CD4-positive, alpha-beta T cell treated with Interferon alpha-2 for 1 hour (primary cell): ENCODE measurements around the gene SDSL.
A peak's percentile ranks its signal among the peaks of the same experiment; 100 is the strongest.

Experiments used
- DNase-seq, 2 donors: peaks; one replicate each; pipeline ENCODE4 v3.0.0-alpha.2; 2020 to 2022

SDSL gene

GRCh38 chr12:113456199-113456598 is 34.0 kb downstream of the SDSL start:
- DNase-seq = no peak

DNA sequence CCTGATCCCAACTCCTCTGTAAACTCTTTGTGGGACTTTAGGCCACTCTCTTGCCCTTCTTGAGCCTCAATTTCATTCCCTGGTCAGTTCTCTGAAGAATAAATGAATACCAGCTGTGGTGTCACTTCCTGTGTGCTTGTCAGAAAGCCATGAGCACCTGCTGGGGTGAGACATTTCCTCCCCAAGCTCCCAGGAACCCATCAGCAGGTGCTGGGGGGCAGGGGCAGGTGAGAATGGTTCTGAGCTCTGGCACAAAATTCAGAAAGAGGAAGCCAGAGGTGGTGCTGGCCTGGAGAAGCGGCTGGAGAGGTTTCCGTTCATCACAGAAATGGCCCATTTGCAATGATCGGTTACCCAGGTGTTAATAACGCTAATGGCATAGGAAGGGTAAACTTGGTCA is 34.6 kb downstream of the SDSL start:
- DNase-seq = no peak

DNA sequence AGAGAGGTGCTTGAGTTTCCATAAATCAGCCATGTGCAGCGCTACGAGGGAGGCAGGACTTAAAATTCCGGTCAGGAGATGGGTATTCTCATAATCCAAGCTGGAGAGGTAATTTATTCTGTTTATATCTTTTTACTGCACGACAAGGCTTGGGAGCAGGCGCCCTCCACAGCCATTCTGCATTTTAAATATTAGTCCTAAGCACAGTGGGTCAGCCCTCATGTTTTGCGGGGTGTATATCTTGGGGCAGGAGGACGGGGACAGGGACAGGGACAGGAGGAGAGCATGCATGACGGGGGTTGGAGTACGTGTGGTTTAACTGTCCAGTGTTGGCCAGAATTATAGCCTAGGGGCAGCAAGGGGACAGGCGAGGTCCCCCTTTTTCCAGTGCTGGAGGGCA is 35.0 kb downstream of the SDSL start:
- no peak for DNase-seq

GRCh38 chr12:113457710-113458109 is 35.5 kb downstream of the SDSL start:
- no peak for DNase-seq

DNA sequence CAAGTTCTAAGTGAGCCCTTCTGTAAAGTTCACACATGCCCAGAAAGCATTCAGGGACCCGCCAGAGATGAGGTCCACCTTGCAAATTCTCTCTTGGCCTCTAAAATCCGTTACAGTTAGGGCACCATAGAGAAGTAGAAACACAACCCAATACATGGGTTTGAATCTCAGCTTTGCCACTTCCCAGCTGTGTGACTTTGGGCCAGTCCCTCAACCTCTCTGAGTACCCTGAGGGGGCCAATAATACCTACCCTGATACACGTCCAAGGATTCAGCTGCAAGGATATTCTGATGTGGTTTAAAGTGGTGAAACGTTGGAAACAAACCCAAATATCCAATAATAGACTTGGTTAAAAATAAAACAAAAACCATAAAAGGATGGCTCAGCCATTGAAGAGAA is 37.8 kb downstream of the SDSL start:
- DNase-seq = no peak

GRCh38 chr12:113461666-113462065 is 39.5 kb downstream of the SDSL start:
- no peak for DNase-seq

- DNase-seq = peak; percentile 58 to 64
Observed at GRCh38 chr12:113462117-113462774, 40.1 kb downstream of the SDSL start.

DNA sequence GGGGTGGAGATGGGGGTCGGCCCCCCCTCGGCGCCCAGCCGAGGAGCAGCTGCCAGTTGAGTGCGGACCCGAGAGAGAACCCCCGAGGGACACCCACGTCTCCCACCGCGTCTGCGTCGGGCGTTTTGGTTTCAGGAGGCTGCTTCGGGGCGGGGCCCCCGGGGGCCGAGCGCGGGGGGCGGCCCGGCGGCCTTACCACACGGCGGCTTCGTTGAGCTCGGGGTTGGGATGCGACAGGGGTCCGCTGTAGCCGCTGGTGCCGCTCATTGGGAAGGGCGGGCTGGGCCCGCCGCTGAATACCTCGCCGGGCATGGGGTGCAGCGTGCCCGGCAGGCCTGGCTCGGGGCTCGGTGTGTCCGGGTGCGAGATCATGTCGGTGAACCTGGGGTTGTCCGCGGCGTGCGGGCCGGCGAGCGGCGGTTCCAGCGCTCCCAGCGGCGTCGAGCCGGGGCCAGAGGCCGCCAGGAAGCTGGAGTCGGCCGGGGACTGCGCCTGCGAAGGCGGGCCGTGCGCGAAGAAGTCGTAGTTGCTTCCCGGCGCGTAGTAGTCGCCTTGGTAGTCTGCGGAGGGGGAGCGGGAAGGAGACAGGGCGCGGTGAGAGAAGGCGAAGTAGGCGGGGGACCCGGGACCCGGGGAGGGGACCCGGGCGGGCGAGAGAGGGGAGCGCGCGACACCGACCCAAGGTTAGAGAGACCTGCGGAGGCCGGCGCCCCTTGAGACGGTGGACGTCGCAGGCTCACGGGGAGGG is 41.0 kb downstream of the SDSL start:
- DNase-seq = no peak

DNA sequence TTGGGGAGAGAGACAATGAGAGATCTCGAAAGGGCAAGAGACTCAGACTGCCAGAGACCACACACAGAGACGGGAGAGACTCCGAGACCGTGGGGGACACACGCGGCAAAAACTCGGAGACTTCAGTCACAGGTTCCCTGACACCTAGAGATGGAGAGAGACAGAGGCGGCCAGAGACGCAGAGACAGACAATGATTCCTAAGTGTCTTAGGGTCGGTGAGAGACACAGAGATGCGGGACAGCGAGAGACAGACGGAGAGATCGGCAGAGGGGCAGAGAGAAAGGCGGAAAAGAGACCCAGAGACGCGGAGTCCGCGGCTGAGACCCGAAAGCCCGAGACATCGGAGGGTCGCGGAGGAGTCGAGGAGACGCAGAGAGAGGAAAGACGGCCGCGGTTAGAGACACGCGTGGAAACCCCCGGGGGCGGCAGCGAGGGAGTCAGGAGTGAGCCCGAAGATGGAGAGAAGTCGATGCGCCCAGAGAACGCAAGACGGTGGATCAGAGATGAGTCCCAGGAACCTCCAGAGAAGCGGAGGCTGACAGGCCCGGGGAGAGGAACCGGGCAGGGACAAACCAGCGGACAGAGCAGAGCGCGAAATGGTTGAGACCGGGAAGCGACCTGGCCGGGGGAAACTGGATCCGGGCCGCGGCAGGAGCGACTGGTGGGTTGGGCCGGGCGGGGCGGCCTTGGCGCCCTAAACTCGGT is 41.7 kb downstream of the SDSL start:
- DNase-seq = no peak

- DNase-seq = no peak
Observed at GRCh38 chr12:113464452-113464775, 42.2 kb downstream of the SDSL start.

DNA sequence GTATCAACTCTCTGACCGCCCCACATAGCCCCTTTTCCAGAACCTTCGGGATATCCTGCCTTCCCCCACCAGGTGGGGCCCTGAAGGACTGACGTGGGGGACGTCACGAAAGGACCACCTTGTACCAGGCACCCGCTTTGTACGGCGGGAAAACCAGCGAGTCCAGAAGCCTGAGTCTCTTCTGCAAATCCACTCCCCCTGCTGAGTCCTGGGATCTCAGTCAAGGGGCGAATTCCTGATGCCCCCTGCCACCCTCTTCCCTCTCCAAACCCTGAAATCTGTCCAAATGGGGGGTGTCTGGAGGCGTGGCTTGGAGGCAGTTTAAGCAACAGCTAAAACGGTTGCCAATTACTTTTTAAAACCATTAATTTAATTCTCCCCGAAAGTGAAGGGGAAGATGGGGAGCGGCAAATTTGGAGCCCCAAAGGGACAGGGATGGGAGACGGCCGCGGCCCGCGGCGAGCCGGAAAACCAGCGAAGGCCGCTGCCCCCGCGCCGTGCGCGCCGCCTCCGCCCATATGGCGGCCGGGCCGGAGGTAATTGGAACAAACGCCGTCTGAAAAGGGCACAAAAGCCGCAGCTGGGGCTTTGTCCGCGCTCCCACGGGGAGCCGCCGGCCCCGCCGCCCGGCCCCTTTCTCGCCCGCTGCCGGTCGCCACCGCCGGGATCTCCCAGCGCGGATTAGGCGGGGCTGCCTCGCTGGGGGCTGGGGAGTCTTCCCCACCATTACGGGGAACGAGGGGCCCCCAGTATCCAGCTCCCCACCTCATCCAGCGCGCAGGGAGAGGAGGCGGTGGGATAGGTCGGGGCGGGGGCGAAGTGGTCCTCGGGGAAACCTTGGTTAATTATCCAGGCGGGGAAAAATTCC is 42.9 kb downstream of the SDSL start:
- DNase-seq = no peak

GRCh38 chr12:113465808-113466453 is 43.8 kb downstream of the SDSL start:
- no peak for DNase-seq

DNA sequence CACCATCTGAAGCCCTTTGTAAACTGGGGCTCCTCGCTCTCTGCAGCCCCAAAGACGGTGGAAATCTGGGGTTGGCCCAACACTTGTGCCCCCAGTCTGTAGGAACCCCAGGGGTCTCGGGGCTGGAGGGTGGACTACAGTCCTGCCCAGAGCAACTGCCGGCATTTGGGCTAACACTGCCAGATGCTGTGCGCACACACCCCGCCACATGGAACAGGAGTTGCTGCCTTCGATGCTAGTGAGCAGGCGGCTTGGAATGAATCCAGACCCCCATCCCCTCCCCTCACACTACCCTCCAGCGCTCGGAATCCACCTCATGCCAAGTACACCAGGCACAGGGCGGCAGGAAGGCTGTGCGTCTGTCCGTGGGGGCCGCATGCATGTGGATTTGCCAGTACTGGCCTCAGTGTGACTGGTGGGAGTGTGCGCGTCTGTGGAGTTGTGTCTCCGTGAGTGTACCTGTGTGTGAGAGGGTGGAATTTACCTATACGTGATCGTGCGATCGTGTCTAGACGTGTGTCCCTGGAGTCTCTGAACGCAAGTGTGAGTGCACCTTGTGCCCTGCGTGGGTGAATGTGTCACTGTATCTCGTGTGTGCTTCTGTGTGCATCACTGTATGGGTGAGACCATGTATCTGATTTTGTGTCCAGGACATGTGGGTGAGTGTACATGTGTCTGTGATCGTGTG is 44.4 kb downstream of the SDSL start:
- DNase-seq = no peak

DNA sequence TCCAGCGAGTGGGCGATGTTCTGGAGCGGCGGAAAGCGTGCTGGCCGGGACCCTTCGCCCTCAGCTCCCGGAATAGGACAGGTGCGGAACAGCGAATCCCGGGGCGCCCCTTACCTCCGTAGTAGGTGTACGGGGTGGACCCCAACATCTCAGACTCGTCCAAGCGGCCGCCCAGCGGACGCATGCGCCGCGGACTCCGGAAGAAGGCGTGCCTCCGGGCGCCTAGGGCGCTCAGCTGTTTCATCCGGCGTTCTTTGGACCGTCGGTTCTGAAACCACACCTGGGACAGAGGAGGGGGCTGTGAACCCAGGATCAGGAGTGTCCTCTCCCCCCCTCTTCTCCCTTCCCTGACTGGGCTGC is 44.9 kb downstream of the SDSL start:
- no peak for DNase-seq

- no peak for DNase-seq
Observed at GRCh38 chr12:113467502-113468364, 45.6 kb downstream of the SDSL start.

- no peak for DNase-seq
Observed at GRCh38 chr12:113468365-113469223, 46.4 kb downstream of the SDSL start.

DNA sequence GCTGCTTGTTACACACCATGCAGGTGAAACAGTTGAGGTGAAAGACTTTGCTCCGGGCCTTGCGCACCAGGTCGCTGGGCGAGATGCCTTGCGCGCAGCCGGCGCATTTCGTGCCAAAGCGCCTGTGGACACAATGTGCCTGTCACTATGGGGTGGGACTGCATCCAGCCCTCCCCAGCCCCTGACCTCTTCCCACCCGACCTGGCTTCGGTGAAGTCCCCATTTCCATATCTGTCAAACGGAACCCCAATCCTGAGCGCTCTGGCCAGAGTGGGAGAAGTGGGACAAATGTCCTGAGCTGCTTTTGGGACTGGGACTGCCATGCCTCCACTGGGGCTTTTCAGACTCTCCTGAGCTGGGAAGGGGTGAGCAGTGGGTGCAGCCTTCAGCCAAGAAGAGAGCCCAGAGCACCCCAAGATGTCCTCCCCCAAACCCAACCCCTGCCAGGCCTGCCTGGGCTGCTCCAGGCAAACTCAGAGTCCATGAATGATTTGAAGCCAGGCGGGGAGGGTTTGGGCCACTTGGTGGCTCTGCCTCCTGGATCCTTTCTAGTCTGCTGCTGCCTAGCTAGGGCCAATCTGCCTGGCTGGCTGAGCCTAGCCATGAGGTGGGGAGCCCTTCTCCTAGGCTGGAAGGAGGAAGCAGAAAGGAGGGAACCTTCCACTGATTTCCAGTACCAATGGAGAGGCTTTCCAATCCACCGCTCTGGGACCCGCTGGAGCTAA is 47.2 kb downstream of the SDSL start:
- DNase-seq = no peak

DNA sequence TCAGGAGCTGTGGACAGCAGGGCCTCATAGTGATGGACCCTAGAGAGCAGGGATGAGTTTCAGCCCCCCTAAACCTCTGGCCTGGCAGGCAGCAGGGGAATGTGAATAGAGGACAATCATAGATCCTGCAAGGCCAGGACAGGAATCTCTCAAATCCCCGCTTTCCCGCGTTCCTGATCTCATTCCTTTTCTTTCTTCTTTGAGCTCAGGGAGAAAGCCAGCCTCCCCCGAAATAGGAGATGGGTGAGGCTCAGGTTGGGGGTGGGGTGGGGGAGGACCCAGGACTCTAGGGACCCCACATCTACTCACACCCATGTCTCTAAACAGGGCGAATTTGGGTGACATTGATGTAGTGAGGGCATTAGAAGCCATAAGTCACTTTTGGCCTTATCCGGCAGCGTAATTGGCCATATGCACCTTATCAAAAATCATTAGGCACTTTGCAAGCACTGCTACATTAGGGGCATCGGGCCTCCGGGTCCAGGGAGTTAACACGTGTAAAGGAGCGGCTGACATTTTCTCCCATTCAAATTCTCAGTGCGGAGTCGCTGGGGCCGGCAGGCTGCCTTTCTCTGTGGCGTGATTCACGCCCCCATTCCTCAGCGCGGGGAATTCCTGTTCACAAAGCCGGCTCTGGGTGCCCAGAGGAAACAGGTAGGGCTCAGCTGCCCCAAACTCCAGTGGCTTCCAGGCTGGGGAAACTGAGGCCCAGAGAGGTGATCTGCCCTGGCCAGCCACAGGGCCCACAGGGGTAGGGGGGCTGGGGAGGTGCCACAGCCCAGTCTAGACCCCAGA is 48.0 kb downstream of the SDSL start:
- DNase-seq = no peak
